NOMO-1 (cell line): ENCODE results near the gene TACC2.

ENCODE experiments used
- DNase-seq, 2 experiments: peaks; one replicate each; lab custom pipeline; 2025; ENCODE audit not compliant: unreplicated experiment in 2 of 2; lab: John Stamatoyannopoulos, UW

The TACC2 gene

GRCh38 chr10:122302315-122302714 lies 313.4 kb downstream of the TACC2 start:
- DNase-seq, result no peak

- no peak for DNase-seq
Observed at GRCh38 chr10:122303271-122304053, 314.5 kb downstream of the TACC2 start.
